SHP77 (cell line): ENCODE measurements around the gene MYO5A.
"Not testable (repeated sequence)": the region's sequence is repeated elsewhere in the genome, so short reads cannot be mapped to it uniquely, and the experiment has no call there.

Experiments used
- DNase-seq, 2 experiments: peaks; one replicate each; lab custom pipeline; 2025; lab: John Stamatoyannopoulos, UW

Gene MYO5A

GRCh38 chr15:52417957-52418356, 110.7 kb downstream of the MYO5A start:
- no peak for DNase-seq

DNA sequence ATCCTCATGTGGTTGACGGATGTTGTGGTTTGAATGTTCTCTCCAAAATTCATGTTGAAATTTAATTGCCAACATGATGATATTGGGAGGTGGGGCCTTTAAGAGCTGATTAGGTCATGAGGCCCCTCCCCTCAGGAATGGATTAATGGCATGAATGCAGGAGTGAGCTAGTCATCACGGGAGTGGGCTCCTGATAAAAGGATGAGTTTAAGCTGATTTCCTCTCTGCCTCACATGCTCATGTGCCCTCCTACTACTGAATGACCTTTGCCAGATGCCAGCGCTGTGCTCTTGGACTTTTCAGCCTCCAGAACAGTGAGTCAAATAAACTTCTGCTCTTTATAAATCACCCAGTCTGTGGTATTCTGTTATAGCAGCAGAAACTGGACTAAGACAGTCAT, 111.2 kb downstream of the MYO5A start:
- DNase-seq, result no peak

DNA sequence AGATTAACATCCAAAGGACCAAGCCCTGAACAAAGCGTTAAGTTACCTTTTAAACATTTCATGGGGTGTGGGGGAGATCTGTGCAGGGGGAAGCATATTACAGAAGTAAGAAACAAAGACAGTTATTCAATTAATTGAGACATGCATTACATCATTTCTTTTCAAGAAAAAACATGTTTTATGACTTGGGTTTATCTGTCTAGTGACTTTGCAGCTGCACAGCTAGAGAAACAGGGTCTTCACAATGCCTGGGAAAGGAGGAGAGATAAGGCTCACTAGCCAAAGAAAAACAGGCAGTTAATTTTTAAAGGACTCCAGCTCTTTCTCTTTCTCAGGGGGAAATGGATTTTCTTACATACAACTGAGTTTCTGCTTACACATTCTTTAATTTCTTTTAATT, 112.1 kb downstream of the MYO5A start:
- DNase-seq, result not testable (repeated sequence)

DNA sequence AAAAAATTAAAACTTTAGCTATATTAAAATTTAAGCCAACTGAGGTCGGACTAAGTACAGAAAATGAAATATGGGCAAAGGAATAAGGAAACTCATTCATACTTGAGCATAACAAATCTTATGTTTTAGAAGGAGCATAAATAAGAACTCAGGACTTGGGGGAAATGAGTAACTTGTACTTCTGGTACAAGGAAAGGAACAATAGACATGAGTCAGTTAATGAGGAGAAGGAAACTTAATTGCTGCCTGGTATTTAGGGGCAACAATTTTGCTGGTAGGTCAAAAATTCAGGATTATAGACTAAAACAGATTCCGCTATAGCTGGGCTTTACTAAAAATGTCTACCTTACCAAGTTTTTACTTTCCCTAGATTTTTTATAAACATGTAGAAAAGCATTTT, 113.1 kb downstream of the MYO5A start:
- DNase-seq, result no peak

DNA sequence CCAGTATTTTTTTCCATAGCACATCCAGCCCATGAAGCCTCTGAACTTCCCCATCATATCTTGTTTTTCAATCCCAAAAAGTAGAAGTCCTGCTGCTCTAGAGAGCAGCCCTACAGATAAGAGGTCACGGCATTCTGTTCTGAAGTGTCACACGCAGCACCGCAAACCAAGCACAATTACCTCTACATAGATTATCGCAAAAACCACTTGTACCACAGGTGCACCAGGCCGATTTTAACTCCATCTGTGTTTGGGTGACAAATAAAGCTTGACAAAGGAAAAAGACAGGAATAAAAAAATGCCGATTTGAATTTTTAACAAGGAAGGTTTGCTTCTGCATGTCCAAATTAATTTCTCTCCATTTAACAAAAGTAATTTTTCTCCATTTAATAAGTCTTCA, 113.7 kb downstream of the MYO5A start:
- DNase-seq, result no peak

- DNase-seq, result no peak
These were observed 119.9 kb downstream of the MYO5A start for GRCh38 chr15:52408823-52409222.

- no peak for DNase-seq
These were observed 121.3 kb downstream of the MYO5A start for GRCh38 chr15:52407374-52407773.

- DNase-seq, result no peak
These were observed 122.1 kb downstream of the MYO5A start for GRCh38 chr15:52406601-52407000.

DNA sequence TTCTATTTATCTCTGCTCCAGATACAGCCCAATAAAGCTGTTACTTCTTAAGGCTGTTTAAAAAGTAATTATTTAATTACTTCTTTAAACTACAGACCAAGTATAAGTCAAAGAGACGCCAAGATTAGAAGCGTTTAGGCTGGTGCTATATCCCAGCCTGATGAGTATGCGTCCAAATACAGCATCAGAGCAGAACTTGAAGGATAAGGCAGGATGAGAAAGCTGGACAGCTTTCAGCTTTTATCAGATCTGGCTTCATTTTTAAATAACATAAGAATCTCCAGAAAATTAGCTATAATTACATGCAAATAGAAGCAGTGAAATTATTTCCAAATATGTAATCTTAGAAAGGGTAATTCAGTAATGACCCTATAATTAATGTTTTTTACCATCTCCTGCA, 122.8 kb downstream of the MYO5A start:
- no peak for DNase-seq

- no peak for DNase-seq
These were observed 131.6 kb downstream of the MYO5A start for GRCh38 chr15:52397118-52397517.

GRCh38 chr15:52394118-52394517, 134.6 kb downstream of the MYO5A start:
- DNase-seq, result no peak

- DNase-seq, result no peak
These were observed 136.5 kb downstream of the MYO5A start for GRCh38 chr15:52392008-52392687.

DNA sequence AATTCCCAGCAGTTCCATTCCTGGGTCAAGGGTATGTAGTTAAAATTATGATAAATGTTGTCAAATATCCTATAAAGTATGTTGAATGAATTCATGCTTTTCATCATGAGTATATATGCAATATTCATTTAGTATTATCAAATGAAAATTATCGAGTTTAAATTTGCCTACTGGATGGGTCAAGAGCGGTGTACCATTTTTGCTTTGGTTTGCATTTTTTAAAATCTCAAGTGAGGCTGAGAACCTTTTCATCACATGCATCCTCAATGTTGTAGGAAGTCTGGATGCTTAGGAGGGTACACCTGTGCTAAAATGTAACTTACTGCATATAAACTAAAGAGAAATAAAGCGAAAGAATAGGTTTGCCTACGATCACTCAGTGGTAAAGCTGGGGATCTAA, 137.6 kb downstream of the MYO5A start:
- no peak for DNase-seq

GRCh38 chr15:52385670-52386069, 143.0 kb downstream of the MYO5A start:
- no peak for DNase-seq

DNA sequence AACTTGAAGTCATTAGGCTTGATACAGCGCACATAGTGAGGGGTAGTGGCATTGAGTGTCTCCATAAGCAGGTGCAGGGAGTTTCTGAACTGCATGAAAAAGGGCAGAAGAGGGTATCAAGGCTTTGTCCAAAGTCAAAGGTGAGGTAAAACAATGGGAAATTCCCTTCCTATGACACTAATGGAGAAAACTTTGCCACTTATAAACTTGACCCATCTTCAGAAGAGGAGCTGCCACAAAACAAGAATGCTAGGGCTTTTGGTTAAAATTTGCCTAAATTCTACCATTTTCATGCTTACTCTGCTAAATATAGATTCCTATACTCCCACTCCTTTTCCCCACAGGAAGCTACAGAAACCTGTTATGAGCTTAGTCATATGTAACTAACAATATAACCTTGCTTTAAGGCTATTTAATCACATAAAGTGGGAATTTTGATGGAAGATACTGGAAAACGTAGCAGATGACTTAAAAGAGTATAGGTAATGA, 145.5 kb downstream of the MYO5A start:
- DNase-seq, result no peak

- DNase-seq, result no peak
These were observed 146.0 kb downstream of the MYO5A start for GRCh38 chr15:52382647-52383046.

DNA sequence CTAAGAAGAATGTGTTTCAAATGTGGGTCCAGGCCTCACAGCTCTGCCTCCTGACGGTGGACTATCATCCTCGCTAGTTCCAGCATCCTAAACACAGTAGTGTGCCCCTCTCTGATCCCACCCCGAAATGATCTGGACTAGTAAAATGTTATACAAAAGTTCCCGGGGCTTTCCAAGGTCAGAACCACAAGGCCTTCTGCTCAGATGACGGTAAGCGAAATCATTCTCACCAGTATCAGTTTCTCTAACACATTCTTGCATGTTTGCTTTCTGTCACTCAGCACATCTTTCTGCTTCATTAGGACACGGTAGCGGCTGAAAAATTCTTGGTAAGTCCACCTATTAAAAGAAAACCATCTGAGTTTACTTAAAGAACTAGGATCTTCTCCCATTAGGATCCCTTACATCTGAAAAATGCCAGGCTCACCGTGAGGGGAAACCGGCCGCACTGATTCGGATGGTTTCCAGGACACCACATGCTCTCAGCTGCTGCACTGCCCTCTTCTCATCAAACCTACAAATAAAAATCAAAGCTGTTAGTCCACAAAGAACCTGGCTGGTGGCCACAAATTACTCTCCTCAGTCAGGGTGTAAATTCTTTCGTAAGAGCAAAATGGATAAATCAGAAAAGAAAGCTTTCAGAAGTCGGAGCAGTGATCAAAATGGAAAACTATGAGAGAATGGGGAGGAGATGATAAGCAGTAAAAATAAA, 149.1 kb downstream of the MYO5A start:
- no peak for DNase-seq

- no peak for DNase-seq
These were observed 149.8 kb downstream of the MYO5A start for GRCh38 chr15:52378746-52379394.

DNA sequence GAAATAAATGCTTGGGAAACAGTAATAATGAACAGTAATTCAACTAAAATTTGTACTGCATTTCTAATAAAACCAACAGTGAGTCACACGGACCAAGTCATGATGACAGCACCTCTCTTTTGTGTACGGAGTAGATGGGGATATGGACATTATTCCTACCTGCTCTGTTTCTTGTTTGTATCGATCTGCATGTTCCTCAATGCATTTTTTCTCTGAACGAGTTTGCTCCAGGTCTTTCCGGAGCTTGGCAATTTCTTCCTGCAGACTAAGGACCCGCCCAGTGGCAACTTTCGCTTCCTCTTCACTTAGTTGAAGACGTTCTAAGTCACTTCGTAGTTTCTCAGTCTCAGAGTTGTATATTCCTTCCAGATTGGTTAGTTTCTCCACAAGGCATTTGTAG, 158.7 kb downstream of the MYO5A start:
- no peak for DNase-seq

- no peak for DNase-seq
These were observed 159.2 kb downstream of the MYO5A start for GRCh38 chr15:52369455-52369854.

GRCh38 chr15:52369030-52369429, 159.7 kb downstream of the MYO5A start:
- DNase-seq, result no peak

DNA sequence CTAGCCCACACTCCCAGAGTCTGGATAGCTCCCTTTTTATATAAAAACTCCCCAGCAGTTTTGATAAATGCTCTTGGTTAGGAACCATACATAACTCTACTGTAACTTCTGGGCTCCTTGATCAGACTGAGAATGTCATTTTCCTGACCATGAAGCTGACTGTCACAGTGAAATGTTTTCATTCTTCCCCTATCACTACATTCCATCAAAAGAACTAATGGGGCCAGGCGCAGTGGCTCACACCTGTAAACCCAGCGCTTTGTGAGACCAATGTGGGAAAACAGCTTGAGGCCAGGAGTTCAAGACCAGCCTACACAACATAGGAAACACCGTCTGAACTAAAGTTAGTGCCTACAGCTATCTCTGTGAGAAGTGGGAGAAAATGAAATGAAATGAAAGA, 160.3 kb downstream of the MYO5A start:
- no peak for DNase-seq

DNA sequence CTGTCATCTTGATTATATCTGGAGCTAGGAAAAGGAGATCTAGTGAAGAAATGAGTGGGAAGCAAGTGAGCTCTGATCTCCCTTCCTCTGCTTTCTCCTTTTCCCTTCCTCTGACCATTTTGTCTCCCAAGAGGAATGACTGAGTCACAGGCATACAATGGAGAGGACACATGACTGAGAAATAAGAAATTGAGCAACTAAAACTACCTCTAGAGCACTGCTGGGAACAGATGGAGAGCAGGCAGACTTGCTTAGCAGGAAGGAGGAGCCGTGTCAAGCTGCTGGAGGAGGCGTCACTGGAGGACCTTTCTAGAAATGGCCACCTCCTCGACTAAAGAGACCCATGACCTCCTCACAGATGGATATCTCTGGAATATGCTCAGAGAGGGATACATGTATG, 166.2 kb downstream of the MYO5A start:
- no peak for DNase-seq
